ENCODE data around the gene SCUBE1.

DNA sequence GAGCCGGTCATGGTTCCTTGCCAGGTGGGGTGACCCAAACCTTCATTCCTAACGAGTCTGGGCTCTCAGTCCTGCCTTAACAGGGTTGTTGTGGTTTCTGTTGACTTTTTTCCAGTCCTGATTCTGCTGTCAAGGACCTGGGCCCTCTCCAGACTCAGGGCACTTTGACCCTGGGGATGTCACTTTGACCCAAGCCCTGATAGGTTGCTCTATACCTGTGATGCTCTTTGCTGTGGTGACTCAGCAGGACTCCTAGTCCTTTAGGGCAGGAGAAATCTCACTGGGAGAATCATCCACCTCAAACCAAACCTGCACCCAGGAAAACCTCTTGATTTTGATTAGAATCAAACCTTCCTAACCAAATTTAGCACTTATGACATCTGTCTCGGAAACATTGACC lies 48.1 kb upstream of the SCUBE1 start:
- TF ChIP-seq POLR2A (IDR thresholded peaks at IDR 0.05): no peak
- TF ChIP-seq, protein P1, sequence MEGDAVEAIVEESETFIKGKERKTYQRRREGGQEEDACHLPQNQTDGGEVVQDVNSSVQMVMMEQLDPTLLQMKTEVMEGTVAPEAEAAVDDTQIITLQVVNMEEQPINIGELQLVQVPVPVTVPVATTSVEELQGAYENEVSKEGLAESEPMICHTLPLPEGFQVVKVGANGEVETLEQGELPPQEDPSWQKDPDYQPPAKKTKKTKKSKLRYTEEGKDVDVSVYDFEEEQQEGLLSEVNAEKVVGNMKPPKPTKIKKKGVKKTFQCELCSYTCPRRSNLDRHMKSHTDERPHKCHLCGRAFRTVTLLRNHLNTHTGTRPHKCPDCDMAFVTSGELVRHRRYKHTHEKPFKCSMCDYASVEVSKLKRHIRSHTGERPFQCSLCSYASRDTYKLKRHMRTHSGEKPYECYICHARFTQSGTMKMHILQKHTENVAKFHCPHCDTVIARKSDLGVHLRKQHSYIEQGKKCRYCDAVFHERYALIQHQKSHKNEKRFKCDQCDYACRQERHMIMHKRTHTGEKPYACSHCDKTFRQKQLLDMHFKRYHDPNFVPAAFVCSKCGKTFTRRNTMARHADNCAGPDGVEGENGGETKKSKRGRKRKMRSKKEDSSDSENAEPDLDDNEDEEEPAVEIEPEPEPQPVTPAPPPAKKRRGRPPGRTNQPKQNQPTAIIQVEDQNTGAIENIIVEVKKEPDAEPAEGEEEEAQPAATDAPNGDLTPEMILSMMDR (IDR thresholded peaks at IDR 0.05): no peak
